Umbilical cord (tissue), 2 donors: Measurements from ENCODE around the gene LMX1A. TPM values are rescaled to one million over a fixed set of nuclear protein-coding genes. Genes with fewer than 3 reads are reported as not detected.

Source experiments
- DNase-seq: peaks from one replicate; pipeline ENCODE4 v3.0.0-alpha.2; 2015; ENCODE audit warnings: low spot score
- total RNA-seq: library from RNA; depleted of rRNA; stranded (reverse); fragments of >200 nt; gene quantifications from one replicate; pipeline ENCODE4 v1.2.3, GENCODE V29; 2014; ENCODE audit warnings: low replicate concordance; ENCODE audit not compliant: insufficient read depth

LMX1A gene
- total RNA-seq, 1 donor from 2014 or later = 0.72 TPM

GRCh38 chr1:165168467-165168866 is 188.0 kb downstream of the LMX1A start:
- DNase-seq = no peak

- peak; percentile 4 for DNase-seq
Observed at GRCh38 chr1:165162671-165163241, 193.8 kb downstream of the LMX1A start.

GRCh38 chr1:165161130-165161529 is 195.4 kb downstream of the LMX1A start:
- peak; percentile 14 for DNase-seq

- no peak for DNase-seq
Observed at GRCh38 chr1:165153182-165153581, 203.3 kb downstream of the LMX1A start.

- peak; percentile 9 for DNase-seq
Observed at GRCh38 chr1:165152727-165153126, 203.8 kb downstream of the LMX1A start.

GRCh38 chr1:165152109-165152508 is 204.4 kb downstream of the LMX1A start:
- no peak for DNase-seq

Other genes starting within 250 kb of the LMX1A start
- gene RXRG, start 88.4 kb upstream of the LMX1A start, total RNA-seq = not detected
- gene LRRC52, start 187.3 kb upstream of the LMX1A start, total RNA-seq = not detected